HG02943 (cell line): ENCODE measurements around the gene FGF19.
"Not testable (repeated sequence)": the region's sequence is repeated elsewhere in the genome, so short reads cannot be mapped to it uniquely, and the experiment has no call there.

Experiments
- ATAC-seq: cut with Tn5 transposase; IDR thresholded peaks from one replicate; pipeline ENCODE4 v1.9.1; 2021; ENCODE audit warnings: mild to moderate bottlenecking, low read depth, moderate library complexity; ENCODE audit not compliant: unreplicated experiment

The FGF19 gene

DNA sequence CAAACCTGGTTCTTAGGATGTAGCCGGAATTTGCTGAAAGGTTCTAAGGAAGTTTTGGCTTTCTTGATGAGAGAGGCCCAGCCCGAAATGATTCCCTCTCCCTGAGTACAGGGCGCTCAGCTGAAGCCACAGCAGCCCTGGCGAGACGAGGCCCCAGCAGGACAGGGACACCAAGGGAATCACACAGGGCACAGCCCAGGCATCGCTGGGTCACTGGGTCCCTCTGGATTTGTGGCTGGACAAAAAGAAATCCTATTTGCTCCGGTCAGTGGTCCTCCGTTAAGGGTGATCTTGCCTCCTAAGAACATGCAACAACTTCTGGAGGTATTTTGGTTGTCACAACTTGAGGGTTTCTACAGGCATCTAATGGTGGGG, 6.4 kb downstream of the FGF19 start:
- ATAC-seq = no peak

DNA sequence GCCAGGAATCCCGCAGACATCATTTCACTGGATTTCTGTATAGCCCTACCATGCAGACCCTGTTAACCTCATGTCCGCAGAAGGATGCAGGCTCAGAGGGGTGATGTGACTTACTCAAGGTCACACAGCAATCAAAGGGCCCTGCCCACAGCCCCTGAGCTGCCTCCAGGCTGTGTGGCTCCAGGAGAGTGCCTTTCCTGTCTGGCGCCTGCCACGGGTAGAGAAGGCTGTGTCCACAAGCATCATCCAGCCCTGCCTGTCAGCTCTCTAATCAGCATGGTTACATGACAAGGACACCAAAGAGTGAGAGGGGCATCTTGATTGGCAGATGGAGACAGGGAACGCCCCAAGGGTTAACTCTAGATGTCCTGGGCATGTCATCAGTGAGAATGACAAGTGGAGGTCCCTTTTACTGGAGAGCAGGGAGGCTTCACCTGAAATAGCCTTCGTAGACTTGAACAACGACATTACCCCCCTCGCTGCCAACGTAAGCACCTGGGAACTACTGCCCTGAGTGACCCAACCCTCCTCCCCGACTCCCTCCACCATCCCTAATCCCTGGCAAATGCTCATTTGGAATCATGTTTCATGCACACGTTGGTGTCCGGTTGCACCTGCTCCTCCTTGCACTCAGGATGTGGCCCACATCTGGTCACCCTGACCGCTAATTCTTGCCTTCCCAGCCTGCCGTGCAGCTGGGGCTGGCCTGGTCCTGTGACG, 6.9 kb downstream of the FGF19 start:
- no peak for ATAC-seq

DNA sequence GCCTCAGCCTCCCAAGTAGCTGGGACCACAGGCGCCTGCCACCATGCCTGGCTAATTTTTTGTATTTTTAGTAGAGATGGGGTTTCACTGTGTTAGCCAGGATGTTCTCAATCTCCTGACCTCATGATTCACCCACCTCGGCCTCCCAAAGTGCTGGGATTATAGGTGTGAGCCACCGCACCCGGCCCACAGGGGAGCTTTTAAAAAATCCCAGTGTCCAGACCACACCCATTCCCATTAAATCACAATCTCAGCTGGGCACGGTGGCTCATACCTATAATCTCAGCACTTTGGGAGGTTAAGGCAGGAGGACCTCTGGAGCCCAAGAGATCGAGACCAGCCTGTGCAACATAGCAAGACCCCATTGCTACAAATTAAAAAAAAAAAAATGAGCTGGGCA, 7.8 kb downstream of the FGF19 start:
- ATAC-seq = not testable (repeated sequence)

DNA sequence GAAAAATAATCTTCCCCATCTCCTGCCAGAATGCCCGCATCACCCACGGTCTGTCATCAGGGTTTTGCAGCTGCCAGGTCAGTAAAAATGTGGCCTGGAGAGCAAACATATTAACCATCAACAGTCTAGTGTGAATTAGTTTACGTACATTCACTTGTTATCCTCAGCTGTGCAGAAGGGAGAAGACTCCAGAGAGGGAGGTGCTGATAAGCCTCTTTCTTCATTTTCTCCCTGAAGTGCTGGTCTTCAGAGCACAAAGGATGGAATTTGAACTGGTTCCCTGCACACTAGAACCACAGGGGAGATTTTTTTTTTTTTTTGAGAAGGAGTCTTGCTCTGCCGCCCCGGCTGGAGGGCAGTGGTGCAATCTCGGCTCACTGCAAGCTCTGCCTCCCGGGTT, 8.2 kb downstream of the FGF19 start:
- no peak for ATAC-seq

DNA sequence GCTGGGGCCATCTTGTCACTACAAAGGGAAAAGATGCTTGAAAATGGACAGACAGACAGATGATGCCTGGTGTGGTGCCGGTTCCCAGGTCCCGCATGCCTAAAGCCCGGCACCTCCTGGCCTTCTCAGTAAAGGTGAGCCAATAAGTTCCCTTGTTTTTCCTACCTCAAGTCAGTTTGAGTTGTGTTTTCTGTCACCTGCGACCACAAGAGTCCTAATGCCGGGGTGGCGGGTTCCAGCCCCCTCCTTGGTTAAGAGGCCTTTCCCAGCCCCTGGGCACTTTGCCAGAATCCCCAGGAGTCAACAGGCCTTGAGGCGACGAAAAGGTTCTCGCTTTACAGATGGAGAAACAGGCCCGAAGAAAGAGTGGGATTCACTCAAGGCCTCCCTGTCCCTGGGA, 9.0 kb downstream of the FGF19 start:
- ATAC-seq = no peak

DNA sequence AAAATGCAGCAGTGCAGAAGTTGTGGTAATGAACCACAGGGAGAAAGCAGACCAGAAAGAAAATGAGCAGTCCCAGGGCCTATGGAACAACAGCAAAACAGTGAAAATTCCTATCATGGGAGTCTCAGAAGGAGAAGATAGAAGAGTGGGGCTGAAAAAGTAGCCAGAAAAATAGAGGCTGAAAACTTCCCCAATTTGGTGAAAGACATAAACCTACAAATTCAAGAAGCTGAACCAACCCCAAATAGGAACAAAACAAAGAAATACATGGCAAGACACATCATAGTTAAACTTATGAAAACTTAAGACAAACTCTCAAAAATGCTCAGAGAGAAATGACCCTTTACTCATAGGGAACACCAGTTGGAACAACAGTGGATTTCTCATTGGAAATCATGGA, 11.4 kb downstream of the FGF19 start:
- no peak for ATAC-seq

DNA sequence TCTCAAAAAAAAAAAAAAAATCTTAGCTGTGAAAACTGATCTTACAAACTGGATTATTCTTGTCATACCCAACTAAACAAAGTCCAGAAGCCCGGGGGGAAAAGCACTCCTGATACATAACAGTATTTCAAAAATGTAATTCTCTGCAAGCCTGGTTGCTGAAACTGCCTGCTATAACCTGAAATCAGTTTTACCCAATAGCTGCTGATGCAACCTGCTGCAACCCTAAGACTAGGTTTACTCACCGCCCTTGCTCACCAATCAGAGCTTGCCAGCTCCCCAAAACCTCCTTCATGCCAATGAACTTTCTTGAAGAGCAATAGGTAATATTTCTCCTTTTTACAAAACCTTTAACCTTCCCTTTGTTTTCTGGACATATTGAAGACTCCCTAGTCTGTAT, 12.4 kb downstream of the FGF19 start:
- no peak for ATAC-seq

DNA sequence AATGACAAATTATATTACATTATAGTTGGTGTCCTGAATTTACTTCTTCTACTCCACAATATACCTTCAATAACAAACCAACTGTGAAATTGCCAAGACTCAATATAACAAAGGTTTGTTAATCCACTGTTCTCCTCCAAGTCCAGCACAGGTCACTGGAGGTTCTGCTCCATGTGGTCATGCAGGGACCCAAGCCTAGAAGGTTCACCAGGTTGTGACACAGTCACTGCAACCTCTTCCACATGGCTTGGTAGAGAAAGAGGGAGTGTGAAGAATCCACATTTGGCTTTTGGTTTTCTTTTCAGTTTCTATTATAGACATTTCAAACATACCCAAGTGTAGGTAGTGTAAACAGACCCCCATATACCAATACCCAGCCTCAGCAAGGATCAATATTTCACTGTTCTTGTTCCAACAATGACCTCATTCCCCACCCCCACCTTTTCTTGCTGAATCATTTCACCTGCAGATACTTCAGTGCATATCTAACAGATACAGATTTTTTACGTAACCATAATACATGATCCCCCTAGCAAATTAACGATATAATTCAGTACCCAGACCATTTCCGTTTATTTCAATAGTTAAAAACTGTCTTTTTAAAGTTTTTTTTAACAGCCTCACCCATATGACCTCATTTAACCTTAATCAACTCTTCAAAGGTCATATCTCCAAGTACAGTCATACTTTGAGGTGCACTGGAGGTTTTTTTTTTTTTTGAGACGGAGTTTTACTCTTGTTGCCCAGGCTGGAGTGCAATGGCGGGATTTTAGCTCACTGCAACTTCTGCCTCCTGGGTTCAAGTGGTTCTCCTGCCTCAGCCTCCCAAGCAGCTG, 14.1 kb downstream of the FGF19 start:
- no peak for ATAC-seq

DNA sequence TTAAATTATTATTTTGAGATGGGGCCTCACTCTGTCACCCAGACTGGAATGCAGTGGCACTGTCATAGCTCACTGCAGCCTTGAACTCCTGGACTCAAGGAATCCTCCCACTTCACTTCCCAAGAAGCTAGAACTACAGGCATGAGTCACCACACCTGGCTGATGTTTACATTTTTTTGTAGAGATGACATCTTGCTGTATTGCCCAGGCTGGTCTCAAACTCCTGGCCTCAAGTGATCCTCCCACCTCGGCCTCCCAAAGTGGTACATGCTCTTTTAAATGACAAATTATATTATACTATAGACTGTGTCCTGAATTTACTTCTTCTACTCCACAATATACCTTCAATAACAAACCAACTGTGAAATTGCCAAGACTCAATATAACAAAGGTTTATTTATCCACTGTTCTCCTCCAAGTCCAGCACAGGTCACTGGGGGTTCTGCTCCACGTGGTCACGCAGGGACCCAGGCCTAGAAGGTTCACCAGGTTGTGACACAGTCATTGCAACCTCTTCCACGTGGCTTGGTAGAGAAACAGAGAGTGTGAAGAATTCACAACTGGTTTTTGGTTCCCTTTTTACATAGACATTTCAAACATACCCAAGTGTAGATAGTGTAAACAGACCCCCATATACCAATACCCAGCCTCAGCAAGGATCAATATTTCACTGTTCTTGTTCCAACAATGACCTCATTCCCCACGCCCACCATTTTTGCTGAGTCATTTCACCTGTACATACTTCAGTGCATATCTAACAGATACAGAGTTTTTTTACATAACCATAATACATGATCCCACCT, 15.7 kb downstream of the FGF19 start:
- ATAC-seq = not testable (repeated sequence)

DNA sequence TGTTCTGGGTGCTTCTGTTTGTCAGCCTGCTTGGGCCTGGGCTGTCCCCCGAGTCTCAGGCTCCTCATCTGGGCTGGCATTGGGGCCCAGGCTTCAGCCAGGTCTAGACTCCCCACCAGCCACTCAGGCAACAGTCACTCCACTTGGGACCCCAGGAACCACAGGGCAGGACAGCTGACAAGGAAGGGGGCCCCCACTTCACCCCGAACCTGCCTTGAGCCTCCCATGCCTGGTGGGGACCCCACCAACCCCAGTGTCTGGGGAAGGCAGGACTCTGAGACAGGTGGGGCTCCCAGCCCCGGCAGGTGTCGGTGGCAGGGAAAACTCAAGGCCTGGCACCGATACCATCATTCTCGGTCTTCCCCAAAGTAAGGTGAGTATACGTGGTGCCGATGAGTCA, 17.0 kb downstream of the FGF19 start:
- ATAC-seq = no peak

DNA sequence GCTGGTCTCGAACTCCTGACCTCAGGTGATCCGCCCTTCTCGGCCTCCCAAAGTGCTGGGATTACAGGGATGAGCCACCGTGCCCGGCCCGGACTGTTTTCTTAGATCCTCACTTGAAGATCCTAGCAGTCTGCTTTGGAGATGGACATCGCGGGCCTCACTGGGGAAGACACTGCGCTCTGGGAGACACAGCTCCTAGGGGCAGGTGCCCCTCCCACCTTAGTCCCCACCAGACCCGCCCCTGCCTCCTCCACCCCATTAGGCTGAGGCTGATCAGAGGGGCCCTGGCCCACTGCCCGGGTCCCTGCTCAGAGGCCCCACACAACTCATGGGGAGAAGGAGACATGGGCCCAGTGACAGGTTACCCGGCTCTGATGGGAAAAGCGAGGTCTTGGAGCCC, 17.4 kb downstream of the FGF19 start:
- no peak for ATAC-seq

DNA sequence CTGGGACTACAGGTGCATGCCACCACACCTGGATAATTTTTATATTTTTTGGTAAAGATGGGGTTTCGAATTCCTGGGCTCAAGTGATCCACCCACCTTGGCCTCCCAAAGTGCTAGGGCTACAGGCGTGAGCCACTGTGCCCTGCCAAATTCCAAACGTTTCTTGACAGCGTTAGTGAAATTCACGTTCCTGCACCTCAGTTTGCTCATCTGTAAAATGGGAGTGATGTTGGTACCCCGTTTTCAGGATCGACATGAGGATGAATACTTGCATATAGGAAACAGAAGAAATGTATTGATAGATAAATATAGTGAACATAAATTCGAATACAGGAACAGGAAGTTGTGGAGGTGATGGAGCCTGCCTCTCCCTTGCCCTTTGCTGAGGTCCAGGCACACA, 18.5 kb downstream of the FGF19 start:
- ATAC-seq = no peak

DNA sequence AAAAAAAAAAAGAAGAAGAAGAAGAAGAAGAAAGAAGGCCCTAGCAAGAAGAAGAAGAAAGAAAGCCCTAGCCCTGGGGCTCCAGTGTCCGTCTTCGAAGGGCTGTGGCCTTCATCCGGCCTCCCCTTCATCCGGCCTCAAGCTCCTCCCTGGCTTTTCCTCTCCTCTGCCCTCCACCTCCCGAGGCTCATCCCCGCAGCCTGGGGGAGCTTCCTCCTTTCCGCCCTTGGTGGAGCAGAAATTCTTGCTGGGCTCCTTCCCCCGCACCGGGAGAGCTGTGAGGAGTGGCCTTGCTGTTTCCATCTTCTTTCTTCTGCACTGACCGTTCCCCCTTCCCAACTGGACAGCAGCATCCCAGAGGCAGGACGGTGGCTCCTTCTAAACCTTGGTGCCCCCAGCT, 19.2 kb downstream of the FGF19 start:
- ATAC-seq = no peak

DNA sequence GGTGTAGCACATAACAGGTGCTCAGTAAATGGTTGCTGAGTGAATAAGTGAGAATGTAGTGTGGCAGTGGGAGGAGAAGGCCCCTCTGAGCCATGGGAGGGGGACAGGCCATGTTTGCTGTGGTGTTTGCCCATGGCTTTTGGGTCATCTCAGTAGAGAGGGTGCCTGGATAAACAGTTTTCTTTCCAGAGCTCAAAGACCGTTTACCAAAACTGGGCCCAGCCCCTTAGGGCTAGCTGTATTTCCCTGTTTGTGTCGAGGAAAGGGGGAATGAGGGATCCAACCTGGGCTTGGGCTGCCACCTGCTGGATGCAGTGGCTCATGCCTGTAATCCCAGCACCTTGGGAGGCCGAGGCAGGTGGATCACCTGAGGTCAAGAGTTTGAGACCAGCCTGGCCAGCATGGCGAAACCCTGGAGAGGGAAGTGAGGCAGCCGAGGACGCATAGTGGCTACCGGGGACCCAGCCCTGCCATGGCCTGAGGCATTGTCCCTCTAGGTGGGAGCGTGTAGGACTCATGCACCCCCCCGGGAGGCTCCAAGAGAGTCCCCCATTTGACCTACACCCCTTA, 20.0 kb downstream of the FGF19 start:
- ATAC-seq = no peak

DNA sequence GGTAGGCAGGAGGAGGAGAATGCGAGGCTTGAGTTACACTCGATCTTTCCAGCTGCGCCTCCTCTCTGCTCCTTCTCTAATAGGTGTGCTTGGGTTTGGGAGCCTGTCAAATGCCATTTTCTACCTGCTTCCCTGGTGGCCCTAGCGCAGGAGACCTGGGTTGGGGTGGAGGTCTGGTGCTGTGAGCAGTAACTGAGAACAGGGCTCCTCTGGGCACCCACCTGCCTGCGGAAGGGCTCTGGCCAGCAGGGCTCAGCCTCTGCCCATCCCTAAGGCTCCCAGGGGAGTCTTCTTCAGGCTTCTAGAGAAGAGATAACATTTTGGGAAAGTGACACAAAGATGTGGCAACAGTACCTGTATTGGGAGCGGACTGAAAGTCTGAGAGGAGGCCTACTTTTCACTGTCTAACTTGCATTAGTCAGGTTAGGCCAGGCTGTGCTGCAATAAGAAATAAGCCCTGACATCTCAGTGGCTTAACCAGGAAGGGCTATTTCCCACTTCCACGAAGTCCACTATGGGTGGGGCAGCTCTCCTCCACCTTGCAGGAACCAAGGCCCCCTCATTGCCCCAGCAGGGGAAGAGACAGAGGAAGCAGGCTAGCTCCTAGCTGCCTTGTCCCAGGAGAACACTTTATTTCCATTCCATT, 21.0 kb downstream of the FGF19 start:
- no peak for ATAC-seq

DNA sequence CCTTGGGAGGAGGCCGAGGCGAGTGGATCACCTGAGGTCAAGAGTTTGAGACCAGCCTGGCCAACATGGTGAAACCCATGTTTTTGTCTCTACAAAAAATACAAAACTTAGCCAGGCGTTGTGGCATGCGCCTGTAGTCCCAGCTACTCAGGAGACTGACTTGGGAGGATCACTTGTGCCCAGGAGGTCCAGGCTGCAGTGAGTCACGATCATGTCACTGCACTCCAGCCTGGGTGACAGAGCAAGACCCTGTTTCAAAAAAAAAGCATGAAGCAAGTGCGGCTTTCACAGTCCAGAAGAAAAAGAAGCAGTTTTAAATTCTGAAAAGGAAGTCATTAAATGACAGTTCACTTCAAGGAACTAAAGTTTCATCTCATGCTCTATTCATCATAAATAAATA, 21.6 kb downstream of the FGF19 start:
- ATAC-seq = no peak

DNA sequence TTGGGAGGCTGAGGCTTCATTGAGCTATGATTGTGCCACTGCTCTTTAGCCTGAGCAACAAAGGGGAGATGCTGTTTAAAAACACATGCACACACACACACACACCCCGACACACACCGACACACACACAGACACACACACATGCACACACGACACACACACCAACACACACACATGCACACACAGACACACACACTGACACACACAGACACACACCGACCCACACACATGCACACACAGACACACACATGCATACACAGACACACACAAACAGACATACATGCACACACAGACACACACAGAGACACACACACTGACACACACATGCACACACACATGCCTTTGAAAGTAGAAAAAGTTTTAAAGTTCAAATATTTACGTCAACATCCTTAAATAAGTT, 23.1 kb downstream of the FGF19 start:
- ATAC-seq = no peak

DNA sequence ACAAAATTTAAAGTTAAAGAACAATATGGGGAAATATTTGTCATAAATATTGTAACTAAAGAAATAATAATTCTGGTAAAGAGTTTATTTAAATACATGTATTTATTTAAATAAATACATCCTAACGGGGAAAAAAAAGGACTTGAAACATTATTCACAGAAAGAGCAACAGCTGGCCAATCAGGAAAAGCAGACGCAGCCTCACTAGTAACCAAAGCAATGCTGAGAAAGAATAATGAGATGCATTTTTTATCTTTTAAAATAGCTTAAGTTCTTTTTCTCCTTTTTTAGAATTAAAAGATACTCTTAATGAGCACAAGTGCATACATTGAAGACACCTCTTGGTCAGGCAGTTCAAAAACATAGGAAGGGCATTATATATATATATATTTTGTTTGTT, 26.1 kb downstream of the FGF19 start:
- no peak for ATAC-seq

DNA sequence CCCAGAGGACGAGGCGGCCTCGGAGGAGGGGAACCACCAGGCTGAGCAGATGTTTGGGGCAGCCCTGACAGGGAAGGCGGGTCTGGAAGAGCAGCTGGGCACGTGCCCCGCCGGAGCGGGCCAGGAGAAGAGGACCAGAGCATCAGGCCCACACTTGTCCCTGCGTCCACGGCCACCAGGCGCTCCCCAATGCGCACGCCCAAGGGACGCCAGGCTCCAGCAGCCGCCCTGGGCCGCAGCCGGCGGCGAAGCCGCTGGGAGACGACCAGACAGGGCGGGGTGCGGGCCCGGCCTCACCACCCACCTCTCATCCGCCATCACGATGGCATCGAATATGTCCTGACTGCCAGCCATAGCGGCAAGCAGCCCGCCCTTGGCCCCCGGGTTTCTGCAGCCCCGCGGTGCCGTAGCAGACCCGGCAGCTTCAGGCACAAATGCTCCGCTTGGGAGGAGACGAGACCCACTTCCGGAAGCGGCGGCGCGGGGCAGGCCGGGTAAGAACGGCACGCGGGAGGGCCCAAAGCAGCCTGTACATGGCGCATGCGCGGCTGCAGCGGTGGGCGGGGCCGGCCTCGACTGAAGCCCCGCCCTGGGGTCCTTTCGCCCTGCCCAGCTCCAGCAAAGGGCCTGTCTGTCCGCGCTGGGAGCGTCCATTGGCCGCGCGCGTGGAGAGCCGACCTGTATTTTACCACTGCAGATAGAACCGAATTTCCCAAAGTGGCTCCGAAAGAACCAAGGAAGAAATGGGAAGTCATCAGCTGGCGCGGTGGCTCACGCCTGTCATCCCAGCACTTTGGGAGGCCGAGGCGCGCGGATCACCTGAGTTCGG, 28.7 kb downstream of the FGF19 start, which contains the start of gene LTO1:
Gene LTO1 (minus strand): TSS at position 468 of the 829 bp plus-strand sequence. CDS start 114 bp downstream, at position 354.
- ATAC-seq = peak; percentile 79
